GM18907 (cell line): ENCODE results near the gene TRIM38.
"Not testable (repeated sequence)": the region's sequence is repeated elsewhere in the genome, so short reads cannot be mapped to it uniquely, and the experiment has no call there.

Source experiments
- ATAC-seq: cut with Tn5 transposase; IDR thresholded peaks from one replicate; pipeline ENCODE4 v1.9.1; 2021; ENCODE audit warnings: mild to moderate bottlenecking, moderate library complexity; ENCODE audit not compliant: unreplicated experiment

TRIM38 gene

DNA sequence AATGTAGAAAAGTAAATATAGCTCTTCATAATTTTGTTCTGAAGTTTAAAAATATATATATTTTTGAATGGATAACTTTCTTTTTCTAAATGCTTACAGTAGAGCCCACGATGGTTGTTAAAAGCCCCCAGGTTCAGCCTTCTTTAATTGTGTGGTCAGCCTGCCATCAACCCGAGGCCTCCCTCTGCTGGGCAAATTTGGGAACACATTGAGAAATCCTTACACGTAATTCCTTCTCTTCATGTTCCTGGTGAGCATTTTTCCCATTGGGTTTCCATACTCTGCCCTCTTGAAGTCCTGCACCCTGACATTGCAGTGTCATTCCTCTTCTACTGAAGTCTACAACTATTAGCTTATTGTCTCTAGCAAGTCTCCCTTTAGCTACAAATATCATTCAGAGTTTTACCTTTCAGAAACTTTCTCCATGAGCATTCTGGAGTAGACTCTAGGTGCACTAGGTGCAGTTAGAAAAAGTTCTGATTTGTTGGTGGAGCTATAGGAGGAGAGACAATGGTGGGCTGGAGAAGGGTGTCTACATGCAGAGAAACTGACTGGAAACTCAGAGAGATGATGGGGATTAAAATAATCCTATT, 40.6 kb downstream of the TRIM38 start:
- peak; percentile 51 for ATAC-seq

DNA sequence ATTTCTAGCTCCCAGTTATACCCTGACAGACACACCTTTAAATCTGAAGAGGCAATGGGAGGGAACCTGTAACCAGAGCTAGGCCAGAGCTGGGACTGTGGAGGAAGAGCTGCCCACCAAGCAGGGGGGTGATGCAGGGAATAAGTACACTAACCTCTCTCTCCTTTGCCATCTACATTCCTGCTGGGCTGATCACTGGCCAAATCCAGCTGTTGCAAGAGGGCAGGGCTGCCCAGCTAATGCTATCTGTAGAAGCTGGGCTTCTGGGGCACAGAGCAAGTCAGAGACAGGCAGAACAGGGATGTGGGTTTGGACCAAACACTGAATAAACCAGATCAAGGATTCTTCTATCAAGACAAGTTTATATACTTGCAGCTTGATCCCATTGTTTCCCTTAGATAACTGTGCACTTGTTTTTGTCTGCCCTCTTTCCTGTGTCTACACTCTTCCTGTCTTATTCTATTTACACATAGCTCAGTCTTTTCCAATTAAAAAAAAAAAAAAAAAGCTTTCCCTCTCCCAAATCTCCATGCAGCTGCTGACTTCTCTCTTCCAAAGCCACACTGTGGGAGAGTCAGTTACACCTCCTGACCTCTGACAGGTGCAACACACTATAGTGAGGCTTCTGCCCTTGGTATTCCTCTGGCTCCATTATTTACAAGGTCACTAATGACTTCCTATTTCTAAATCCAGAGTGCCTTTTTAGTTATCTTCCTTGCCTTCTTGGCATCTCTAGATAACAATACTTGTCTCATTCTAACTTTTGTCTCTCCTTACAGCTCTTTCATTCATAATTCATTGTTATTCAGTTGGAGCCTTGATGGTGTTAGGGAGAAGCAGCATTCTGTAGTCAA, 43.7 kb downstream of the TRIM38 start:
- no peak for ATAC-seq

DNA sequence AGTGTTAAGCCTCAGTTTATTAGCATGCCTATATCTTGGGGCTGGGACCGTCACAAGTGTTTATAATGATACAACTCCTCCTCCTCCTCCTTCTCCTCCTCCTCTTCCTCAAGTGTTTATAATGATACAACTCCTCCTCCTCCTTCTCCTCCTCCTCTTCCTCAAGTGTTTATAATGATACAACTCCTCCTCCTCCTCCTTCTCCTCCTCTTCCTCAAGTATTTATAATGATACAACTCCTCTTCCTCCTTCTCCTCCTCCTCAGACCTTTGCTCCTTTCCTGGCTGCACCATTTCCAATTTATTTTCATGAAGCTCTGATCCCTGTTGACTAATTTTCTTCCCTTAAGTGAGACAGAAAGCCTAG, 44.3 kb downstream of the TRIM38 start:
- ATAC-seq: not testable (repeated sequence)

DNA sequence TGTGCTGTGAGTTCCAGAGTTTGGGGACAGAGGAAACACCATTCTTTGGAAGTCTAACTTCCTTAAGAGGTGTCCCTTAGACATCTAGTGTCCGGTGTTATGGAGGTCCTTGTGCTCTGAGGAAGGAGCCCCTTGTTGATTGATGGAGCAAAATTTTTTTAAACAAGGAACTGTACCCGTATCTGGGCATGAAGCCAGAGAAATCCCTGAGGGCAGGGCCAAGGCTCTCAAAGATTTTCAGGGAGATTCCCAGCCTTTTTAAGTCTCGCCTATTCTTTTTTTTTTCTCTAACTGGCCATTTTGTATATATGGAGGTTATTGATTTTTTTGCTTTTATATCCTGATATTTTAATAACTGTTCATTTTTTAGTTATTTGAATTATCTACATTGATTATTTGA, 45.9 kb downstream of the TRIM38 start:
- ATAC-seq: no peak

DNA sequence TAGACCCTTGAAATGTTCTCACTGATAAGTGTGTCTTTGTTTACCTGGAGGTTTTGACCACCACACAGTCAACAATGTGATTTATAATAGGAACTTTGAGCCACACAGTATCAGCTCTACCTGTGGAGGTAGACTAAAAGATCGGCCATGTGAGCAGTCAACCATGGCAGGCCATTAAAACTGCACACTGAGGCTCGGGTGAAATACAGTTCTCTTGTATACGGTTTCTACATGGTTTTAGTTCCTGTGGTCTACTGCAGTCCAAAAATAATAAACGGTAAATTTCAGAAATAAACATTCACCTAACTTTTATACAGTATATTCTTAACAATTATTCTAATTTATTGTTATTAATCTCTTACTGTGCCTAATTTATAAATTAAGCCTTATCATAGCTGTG, 47.2 kb downstream of the TRIM38 start:
- ATAC-seq: no peak

DNA sequence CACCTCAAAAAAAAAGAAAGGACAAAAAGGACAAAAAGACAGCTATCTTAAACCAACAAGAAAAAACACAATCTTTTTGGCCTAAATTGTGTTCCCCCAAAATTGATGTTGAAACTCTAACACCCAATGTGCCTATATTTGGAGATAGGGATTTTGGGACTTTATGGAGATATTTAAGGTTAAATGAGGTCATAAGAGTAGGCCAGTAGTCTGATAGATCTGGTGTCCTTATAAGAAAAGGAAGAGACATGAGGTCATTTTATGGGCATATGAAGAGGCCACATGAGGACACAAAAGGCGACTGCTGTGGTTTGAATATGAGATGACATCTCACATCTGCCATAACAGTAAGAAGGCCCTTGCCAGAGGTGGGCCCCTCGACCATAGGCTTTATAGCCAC, 49.5 kb downstream of the TRIM38 start:
- ATAC-seq: no peak

DNA sequence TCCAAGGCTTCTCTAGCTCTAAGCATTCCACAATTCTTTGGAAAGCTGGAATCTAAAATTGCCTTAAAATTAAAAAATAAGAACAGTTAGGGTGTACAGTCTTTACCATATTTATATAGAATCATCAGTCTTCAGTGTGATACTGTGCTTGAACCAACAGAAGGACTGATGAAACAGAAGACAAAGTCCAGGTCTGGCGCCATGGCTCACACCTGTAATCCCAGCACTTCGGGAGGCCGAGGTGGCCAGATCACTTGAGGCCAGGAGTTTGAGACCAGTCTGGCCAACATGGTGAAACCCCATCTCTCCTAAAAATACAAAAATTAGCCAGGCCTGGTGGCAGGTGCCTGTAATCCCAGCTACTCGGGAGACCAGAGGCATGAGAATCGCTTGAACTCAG, 51.8 kb downstream of the TRIM38 start:
- ATAC-seq: not testable (repeated sequence)

DNA sequence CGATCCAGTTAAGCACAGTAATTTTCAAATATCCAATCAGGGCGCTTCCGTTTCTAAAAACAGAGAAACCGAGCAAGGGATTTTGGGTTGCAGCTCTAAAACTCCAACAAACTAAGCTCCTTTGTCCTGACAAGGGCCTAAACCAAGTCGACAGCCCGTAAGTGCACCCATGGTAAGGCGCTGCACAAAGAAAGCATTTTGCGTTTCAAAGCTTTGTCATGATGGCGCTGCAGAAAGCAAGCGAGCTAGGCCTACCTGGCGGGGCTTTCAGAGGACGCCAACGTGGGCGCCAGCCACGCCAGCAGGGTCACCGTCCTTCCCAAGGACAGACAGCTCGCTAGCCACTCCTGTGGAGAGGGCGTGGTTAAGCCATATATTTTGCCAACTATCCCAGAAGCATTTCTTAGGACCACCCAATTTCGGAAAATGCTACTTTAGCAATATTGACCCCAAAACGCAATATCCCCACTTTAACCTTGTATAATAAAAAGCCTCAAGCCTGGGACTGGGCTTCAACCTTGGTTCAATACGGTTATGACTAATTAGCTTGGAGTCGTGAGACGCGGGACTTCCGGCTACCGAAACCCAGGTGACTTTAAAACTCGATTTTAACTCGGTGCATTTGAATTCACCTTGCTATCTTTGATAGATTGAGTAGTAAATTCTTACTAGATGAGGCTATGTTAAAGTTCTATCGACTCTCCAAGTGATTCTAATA, 53.8 kb downstream of the TRIM38 start:
- ATAC-seq: no peak

DNA sequence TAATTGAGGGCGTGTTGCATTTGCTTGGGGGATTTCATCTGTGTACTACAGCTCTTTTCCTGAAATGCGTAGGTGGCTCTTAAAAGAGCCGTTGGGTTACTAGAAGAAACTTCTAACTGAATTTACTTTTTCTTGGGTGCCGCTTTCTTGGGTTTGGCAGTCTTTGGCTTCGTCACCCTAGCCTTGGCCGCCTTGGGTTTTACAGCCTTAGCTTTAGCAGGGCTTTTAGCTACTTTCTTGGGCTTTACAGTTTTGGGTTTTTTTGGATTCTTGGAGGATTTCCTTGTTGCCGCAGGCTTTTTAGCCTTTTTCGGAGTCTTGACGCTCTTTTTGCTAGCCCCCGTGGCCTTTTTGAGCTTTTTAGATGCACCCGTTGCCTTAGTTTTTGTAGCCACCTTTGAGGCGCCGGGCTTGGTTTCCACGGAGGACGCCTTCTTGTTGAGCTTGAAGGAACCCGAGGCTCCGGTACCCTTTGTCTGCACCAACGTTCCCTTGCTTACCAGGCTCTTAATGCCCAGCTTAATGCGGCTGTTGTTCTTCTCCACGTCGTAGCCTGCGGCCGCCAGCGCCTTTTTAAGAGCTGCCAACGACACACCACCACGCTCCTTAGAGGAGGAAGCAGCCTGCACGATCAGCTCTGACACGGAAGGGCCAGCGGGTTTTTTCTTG, 54.5 kb downstream of the TRIM38 start:
- no peak for ATAC-seq

DNA sequence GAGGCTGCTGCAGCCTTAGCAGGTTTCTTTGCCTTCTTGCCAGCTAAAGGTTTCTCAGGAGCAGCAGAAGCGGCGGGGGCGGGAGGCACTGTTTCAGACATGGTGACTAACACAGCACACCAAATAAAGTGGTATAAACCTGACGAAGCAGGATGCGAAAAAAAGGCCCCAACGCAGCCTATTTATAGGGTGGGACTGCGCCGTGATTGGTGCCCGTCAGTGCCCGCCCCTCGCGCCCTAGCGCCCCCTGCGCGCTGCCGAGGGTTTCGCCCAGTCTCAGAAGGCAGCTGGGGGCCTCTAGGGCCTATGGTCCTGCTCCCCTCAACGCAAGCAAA, 55.0 kb downstream of the TRIM38 start:
- ATAC-seq: no peak

DNA sequence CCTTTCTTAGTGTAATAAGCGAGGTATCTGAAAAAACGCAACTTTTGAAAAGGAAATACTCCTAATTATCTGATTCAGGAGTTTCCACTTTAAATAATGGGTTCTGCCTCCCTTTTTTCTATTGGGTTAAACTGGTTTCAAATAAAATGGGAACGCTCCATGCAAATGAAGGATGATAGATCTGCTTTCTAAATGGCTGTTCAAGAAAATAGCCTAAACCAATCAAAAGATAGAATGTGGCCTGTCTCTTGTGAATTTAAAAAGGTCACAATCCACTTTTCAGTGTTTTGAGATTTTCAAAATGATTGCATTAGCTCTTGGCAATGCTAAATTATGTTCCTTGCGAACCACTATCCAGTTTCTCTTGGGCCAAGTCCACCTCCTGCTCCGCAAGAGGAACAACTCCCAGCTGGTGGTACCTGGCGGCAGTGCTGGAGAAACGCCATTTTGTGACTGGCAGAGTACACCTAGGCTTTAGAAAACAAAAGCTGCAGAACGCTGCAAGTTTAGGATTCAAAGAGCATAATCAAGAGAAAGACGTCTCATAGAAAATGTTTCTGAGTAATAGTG, 56.7 kb downstream of the TRIM38 start:
- ATAC-seq: no peak

DNA sequence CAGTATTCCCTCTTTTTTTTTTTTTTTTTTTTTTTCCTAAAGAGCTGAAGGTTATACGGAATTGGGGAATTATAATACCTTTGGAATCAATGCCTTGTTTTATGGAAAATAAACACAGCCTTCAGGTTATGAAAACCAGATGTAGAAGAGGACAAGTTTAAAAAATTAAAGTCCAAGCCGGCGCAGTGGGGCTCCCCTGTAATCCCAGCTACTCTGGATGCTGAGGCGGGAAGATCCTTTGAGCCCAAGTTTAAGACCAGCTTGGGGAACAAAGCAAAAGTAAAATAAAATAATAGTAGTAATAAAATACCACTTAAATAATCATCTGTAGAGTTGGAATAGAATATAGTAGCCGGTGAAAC, 57.3 kb downstream of the TRIM38 start:
- ATAC-seq: no peak

DNA sequence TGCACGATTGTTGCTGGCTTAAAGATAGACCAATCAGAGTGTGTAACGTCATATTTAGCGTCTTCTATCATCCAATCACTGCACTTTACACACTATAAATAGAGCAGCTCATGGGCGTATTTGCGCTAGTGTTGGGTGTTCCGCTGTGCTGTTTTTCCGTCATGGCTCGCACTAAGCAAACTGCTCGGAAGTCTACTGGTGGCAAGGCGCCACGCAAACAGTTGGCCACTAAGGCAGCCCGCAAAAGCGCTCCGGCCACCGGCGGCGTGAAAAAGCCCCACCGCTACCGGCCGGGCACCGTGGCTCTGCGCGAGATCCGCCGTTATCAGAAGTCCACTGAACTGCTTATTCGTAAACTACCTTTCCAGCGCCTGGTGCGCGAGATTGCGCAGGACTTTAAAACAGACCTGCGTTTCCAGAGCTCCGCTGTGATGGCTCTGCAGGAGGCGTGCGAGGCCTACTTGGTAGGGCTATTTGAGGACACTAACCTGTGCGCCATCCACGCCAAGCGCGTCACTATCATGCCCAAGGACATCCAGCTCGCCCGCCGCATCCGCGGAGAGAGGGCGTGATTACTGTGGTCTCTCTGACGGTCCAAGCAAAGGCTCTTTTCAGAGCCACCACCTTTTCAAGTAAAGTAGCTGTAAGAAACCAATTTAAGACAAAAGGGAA, 57.9 kb downstream of the TRIM38 start:
- ATAC-seq: peak; percentile 59

DNA sequence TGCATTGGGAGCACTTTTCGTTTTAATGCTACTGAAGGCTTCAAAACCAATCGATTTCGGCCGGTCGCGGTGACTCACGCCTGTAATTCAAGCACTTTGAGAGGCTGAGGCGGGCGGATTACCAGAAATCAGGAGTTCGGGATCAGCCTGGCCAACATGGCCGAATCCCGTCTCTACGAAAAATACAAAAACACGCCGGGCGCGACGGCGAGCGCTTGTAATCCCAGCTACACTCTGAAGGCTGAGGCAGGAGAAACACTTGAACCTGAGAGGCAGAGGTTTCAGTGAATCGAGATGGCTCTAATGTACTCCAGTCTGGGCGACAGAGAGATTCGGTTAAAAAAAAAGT, 58.4 kb downstream of the TRIM38 start:
- peak; percentile 7 for ATAC-seq

DNA sequence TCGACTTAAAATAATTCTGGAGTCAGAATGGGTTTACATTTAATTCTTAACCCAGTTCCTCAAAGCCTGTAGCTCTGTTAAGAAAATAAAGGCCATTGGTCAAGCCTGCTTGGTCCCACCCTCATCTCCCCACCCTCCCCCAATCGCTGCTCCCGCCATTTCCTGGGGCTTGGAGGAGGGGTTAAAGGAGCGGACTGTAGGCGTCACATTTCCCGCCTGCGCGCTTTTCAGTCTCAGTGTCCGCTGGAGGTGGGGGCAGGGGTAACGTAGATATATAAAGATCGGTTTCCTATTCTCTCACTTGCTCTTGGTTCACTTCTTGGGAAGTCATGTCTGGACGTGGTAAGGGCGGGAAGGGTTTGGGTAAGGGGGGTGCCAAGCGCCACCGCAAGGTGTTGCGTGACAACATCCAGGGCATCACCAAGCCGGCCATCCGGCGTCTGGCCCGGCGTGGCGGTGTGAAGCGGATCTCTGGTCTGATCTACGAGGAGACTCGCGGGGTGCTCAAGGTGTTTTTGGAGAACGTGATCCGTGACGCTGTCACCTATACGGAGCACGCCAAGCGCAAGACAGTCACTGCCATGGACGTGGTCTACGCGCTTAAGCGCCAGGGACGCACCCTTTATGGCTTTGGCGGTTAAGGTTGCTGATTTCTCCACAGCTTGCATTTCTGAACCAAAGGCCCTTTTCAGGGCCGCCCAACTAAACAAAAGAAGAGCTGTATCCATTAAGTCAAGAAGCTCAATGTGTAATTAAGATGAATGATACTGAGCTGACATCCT, 58.9 kb downstream of the TRIM38 start:
- ATAC-seq: peak; percentile 47

DNA sequence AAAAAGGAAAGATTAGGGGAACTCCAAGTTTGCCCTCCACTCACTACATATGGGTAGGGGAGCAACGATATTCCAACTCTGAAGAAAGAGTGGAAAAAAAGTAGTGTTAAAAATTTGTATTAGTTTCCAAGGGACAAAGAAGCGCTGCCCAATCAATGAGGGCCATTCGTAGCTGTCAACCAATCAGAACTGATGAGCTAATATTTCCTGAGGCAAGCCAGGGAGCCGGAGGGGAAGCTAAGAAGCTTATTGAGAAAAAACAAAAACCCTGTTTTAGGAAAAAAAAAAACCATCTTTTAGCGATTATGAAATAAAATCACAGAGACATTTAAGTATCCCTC, 59.5 kb downstream of the TRIM38 start:
- ATAC-seq: no peak

DNA sequence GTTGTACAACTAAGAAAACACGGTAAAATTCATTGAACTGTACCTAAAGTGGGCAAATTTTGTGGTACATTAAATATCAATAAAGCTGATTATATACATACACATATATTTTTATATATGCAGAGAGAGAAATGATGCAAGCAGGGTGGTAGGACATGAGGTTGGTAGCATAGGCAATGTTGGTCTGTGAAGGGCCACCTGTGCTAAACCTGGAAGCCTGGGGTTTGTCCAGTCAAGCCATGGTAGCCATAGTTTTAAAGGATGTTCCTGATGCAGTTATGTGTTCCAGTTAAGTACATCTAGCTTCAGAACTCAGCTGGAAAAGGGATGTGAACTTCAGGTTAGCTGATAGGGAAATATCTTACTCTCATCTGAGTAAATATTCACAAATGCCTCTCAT, 60.1 kb downstream of the TRIM38 start:
- ATAC-seq: no peak

DNA sequence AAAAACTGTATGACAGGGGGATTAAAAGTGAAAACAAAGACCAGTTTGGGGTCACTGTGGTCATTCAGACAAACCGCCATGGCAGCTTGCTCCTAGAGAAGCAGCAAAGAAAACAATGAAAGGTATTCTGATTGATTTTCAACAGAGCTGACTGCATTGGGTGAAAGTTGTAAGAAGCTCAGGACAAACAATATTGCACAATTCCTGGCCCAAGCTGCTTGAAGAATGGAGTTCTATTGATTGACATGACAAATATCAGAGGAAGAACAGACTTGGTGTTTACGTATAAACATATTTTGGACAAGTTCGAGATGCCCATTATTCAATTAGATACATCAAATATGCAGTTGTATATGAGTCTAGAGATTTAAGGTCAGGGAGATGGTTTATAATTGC, 62.0 kb downstream of the TRIM38 start:
- ATAC-seq: no peak

DNA sequence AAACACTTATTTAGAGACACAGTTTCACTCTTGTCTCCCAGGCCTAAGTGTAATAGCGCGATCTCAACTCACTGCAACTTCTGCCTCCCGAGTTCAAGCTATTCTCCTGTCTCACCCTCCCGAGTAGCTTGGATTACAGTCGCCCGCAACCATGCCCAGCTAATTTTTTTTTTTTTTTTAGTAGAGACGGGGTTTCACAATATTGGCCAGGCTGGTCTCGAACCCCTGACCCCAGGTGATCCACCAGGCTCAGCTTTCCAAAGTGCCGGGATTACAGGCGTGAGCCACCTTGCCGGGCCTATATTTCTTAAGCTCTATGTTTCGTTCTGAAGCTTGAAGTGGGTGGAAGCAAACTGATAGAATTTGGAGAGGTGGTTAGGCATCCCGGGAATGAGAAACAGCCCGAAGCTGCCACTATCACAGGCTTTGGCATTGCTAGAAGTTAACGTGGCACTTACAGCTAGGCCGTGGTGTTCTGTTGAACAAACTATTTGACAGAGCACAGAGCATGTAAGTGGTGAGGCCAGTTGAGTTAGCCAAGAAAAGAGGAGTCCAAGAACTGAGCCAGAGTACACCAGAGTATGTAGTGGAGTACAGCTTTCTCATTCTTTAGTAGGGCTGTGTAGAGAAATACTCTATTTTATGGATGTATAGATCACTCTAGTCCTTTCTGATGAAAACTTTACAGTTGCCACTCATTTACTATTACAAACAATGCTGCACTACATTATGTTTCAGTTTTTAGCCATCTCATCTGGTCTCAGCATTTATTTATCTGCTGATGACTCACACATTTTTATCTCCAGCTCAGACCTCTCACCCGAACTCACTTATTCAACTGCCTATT, 62.7 kb downstream of the TRIM38 start:
- no peak for ATAC-seq
